Sigmoid colon (tissue), 3 donors: ENCODE results near the gene NT5DC4.

ENCODE experiments used
- POLR2A ChIP-seq, 2 donors: fragments of 450-650 bp; IDR thresholded peaks; one replicate each; pipeline ENCODE4 v1.6.1; 2016; ENCODE audit warnings: antibody characterized with exemption in 2 of 2, mild to moderate bottlenecking in 2 of 2, moderate library complexity in 2 of 2
- TF ChIP-seq, protein P1 (sequence below), 4 experiments: fragments of 450-650 bp in 3 of 4; fragments of 200-600 bp in 1 of 4; IDR thresholded peaks; one replicate each; pipeline ENCODE4 v1.5.1; 2016 to 2019; ENCODE audit warnings: antibody characterized with exemption in 4 of 4, mild to moderate bottlenecking in 3 of 4, moderate library complexity in 2 of 4

DNA sequence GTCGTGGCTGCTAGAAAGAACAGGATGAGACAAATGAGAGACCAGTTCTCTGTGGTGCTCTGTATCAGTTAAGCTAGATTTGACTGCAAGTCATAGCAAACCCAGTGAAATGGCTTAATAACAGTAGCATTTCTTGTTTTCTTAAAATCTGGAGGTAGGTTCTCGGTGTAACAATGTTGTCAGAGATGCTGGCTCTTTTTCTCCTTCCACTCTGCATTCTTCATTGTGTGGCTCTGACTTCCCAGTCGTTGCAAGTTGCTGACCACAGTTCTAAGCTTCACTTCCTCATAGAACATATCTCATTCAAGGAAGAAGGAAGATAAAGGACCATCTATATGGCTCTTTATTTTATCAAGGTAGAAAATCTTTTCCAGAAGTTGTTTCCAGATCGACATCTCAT, 51.5 kb downstream of the NT5DC4 start:
- TF ChIP-seq, protein P1, sequence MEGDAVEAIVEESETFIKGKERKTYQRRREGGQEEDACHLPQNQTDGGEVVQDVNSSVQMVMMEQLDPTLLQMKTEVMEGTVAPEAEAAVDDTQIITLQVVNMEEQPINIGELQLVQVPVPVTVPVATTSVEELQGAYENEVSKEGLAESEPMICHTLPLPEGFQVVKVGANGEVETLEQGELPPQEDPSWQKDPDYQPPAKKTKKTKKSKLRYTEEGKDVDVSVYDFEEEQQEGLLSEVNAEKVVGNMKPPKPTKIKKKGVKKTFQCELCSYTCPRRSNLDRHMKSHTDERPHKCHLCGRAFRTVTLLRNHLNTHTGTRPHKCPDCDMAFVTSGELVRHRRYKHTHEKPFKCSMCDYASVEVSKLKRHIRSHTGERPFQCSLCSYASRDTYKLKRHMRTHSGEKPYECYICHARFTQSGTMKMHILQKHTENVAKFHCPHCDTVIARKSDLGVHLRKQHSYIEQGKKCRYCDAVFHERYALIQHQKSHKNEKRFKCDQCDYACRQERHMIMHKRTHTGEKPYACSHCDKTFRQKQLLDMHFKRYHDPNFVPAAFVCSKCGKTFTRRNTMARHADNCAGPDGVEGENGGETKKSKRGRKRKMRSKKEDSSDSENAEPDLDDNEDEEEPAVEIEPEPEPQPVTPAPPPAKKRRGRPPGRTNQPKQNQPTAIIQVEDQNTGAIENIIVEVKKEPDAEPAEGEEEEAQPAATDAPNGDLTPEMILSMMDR (IDR thresholded peaks at IDR 0.05), result no peak
- TF ChIP-seq POLR2A (IDR thresholded peaks at IDR 0.05), result no peak
